ENCODE data around the gene ELF4.
"Not testable (repeated sequence)": the region's sequence is repeated elsewhere in the genome, so short reads cannot be mapped to it uniquely, and the experiment has no call there.

The ELF4 gene

DNA sequence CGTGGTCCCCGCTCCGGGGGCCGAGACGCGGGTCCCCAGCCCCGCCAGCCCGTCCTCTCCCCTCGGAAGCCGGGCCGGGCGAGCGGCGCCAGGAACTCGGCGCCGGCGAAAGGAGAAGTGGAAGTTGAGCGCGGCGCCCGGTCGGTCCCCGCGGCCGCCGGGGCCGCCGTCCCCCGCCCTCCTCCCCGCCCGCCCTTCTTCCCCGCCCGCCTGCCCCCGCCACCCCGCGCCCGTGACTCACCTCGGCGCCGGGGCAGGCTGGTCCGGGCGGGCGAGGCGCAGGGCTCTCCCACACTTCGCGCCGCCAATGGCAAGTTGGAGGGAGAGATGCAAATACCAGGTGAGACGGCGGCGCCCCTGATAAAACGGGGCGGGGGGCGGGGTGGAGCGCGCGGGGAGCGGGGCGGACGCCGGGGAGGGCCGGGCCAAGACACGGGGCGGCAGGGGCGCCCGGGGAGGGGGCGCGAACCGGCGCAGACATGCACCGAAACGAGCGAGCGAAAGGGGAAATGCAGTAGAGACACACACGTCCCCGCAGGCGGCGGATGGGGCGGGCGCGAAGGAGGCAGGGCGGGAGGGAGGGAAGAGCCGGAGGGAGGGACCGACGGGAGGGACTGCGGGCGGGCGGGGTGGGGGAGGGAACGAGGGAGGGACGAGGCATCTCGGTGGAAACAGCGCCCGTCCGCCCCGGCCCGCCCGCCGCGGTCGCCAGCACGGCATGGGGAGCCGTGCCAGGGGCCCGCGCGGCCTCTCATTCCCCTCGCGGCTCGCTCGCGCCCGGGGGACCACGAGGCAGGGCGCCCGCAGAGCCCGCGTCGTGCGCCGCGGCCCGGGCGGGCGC, at the start of gene ELF4:
Gene ELF4, minus strand, starts transcription at position 119 of the 841 bp plus-strand sequence. CDS start 29,167 bp downstream, outside the sequence.
- peak; percentile 63 to 64 for DNase-seq

DNA sequence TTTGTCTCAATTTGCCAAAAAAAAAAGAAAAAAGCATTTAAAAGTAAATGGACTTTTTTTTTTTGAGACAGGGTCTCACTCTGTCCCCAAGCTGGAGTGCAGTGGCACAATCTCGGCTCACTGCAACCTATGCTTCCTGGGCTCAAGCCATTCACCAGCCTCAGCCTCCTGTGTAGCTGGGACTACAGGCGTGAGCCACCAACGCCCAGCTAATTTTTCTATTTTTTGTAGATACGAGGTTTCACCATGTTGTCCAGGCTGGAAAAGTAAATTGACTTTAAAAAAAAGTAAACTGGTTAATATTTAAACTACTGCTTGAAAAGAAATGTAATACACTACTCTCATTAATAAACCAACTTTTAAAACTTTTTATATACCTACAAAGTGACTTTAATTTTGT, 49.5 kb upstream of the ELF4 start:
- no peak for DNase-seq

DNA sequence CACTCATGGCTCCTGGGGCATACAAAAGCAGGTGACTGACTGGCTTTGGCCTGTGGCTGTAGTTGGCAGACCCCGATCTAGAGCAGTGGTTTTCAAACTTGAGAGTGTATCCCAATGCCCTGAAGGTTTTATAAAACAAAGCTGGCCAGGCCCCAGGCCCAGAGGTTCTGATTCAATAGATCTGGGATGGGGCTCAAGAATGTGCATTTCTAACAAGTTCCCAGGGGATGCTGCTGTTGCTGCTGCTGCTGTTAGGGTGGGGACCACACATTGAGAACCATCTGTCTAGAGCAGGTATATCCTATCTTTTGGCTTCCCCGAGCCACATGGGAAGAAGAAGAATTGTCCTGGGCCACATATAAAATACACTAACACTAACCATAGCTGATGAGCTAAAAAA, 48.0 kb upstream of the ELF4 start:
- no peak for DNase-seq

DNA sequence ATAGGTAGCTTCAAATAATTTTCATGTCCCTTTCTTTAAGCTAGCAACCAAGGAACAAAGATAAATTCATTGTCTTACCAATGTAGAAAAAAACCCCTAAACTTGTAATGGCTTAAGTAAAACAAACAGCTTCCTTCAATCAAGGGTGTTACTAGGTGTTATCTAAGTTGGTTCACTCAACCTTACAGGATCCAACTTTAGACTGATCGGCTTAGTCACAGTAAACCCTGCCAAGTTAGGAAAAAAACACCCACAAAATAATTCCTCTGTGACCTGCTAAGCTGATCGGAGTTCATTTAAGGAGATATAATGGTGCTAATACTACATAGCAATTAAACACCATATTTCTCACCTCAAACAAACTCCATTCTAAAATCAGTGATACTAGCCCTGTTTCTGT, 45.3 kb upstream of the ELF4 start:
- no peak for DNase-seq

DNA sequence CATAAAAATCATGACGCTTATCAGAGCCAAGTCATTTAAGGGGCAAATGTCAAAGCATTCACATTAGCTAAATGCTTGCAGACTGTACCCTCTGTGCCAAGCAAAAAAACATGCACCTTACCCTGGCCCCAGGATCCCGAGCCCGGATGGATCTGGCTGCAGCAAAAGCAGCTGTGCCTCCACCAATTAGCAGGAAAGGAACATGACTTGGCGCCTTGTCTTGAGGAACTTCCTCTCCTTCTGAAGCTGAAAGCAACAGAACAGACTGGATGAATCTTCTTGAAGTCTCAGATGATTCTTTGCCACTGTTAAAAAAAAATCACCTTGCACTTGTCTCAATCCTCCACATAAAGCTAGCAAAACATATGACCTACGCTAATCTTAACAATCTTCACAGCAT, 37.3 kb upstream of the ELF4 start:
- DNase-seq: no peak

DNA sequence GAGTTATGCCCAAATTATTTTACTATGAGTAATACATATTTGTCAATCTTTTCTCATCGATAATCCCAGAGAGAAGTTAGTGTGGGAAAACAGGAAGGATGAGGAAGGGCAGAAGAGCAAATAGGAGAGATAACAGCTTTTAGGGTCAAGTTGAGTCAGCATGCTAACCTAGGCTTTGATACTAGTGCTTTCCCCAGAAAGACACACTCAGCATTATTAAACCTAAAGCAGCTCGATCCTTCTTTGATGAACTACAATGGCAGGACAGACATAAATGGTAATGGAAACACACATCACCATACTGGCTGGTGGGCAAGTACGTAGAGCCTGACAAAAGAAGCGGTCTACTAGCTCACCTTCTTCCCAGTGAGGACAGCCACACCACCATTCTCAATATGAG, 34.8 kb upstream of the ELF4 start:
- no peak for DNase-seq

DNA sequence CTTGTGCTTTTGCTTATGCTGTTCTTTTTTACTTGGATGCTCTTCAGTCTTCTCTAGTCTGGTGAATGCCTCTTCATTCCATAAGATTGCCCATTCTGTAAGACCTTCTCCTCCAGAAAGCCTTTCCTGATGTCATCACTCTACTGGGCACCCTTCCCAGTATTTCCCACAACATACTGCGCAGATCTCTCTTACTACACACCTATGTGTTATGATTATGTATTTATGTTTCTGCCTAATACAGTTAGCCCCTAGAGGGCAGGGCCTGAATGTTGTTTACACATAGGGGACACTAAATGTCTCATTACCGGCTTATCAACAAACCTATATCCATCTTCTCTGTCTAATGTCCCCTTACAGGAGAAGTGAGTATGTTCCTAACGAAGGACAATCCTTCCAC, 34.2 kb upstream of the ELF4 start:
- no peak for DNase-seq

DNA sequence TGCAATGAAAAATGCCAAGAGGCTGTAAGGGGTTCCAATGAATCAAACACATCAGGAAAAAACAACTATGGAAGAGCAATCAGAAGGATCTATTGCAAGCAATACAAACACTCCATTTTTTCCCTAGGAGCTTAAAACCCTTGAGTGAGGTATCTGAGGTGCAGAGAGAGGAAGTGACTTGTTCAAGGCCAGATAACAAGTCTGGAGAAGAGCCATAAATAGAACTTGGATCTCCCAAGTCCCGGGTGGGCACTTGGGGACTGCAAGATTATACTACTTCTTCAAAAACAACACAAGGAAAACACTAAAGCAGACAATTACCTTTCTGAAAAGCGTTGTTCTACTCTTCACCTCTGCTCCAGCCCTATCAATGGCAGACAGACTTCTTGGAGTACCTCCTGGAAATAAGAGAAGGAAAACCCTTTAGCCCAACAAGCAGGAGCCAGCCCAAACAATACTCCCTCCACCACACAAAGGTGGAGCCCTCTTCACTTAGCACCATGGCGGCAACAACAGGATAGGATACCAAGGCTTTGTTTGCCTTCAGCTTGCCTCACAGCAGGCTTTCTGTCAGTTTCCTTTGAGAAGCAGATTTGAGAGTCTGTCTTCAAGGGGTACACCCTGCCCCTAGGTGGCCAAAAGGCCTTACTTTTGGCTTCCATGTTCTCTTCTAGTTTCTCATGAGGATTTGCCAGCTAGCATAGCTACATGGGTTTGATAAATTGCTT, 29.3 kb upstream of the ELF4 start:
- DNase-seq: no peak

DNA sequence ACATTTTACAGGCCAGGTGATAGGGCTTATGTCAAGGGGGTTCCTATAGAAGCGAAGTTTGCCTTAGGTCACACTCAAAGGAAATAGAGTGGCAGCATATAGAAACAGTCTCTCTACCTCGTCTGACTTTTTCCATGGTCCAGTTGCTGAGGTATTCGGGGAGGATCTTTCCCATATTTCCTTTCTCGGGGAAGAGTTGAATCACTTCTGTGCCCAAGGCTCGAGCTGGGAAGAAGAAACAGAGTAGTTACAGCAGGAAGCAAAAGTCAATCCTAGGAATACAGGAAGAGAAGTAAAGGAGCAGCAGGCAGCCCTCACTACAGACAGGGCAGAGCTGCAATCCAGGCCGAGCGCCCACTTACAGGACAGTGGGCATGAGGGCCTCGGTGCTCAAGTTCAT, 26.7 kb upstream of the ELF4 start:
- DNase-seq: no peak

DNA sequence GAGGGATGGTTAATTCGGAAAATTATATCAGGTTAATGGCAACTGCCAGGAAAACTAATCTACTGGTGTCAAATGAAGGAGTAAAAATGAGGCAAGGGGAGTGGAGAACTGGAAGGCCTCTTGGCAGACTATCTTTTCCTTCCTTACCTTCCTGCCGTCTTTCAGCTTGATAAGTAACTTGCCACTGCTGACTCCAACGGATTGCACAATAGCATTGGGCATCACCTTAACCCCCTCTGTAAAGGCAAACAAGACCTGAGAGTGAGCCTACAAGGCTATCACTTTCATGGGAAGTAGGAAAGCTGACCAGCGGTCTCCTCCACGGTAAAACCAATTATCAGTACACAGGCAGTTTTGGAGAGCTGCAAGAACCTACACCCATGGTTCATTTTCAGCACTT, 26.2 kb upstream of the ELF4 start:
- DNase-seq: no peak

DNA sequence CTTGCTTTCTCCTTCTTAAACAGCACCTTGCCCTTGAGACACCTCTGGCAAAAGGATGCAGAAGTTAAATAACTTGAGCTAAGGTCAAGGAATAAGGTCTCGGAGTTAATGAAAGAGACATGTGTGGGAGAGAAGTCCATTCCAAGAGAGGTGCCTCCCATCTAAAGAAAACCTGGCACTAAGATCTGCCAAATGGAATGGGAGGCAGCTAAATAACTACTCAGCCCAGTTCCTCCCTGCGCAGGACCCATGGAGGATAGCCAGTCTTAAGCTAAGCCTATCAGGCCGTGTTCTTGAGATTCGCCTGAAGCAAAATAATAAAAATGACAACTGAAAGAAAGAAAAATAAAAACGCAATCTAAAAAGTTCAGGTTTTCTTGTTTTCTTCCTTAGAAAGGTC, 20.7 kb upstream of the ELF4 start:
- no peak for DNase-seq

DNA sequence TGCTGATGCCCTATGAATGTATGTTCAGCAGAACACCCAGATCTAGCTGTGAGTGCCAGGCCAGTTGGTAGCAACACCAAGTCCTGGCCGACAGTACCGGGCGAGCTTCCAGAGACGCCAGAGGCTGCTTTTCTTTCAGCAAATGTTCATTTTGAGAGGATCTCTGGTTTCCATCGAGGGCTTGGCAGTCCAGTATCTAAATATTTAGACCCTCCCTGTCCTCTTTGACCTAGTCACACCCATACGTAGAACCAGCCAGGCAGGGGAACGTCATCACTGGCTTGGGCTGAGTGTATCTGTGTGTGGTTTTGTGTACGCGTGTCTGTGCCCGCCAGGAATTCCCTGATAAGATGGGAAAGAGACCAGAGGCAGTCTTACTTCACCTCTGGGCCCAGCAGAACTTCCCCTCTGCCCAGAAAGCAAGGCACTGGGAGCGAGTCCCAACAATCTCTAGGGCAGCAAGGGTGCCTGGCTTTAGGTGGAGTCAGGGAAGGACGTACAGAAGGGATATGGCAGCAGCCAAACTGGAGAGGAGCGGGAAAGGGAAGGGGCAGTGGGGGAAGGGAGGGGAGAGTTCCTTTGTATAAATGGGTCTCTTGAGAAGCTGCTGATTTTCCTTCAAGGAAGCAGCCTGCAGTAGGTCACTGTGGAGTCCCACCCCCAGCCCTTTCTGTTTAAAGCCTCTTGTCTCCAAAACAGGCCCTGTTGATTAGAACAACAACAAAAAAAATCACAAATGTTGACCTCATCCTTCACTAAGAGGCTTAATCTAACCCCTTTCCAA, 15.0 kb upstream of the ELF4 start:
- no peak for DNase-seq

DNA sequence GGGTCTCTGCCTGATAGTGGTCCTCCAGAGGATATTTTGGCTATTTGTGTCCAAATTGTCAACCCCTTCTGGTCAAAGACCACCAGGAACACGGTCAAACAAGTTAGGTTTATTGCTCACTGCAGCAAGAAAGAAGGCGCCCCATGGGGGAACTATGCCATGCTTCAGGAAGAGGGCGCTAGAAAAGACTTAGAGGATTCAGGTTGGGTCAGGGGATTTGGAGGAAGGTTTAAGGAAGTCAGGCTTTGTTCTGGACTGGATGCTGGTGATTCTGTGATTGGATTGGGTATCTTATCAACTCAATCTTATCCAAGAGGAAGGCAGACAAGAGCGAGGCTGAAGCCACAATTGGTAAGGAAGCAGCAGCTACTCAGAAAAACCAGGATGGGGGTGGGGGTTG, 14.3 kb upstream of the ELF4 start:
- no peak for DNase-seq

DNA sequence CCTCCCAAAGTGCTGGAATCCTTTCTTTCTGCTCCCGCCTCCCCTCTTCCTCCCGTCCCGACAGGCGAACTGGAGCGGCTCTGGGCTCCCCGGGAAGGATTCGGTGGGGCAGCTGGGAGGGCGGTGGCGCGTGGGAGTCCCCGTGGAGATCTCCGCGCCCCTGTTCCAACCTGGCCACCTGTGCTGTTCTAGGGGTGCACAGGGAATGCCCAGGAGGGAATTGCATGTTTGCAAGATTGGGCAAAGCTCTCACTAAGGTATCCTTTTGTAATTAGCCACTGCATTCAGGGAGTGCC, 11.2 kb upstream of the ELF4 start:
- DNase-seq: no peak

DNA sequence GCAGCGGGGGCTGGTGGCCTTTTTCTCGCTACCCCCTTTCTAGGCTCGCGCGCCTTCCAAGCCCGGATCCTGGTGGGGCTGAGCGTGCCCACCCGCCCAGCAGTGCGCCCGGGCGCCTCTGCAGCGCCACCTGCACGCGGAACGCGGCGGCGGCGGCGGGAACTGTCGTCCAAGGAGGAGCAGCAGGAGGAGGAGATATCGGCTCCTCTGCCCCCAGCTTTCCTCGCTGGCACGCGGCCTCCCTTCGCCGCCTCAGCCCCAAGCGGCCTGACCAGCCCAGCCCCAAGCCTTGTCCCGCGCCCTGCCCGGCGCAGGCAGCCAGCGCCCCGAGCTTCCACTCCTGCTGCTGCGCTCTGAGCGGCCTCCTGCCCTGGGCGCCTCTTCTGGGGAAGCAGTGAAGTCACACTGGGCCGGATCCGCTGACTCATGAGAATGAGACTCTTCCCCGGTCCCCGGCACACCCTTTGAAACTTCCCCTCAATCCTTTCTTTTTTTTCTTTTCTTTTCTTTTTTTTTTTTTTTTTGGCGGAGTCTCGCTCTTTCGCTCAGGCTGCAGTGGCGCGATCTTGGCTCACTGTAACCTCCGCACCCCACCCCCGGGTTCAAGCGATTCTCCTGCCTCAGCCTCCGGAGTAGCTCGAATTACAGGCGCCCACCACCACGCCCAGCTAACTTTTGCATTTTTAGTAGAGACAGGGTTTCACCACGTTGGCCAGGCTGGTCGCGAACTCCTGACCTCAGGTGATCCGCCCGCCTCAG, 10.6 kb upstream of the ELF4 start:
- peak; percentile 62 to 68 for DNase-seq

DNA sequence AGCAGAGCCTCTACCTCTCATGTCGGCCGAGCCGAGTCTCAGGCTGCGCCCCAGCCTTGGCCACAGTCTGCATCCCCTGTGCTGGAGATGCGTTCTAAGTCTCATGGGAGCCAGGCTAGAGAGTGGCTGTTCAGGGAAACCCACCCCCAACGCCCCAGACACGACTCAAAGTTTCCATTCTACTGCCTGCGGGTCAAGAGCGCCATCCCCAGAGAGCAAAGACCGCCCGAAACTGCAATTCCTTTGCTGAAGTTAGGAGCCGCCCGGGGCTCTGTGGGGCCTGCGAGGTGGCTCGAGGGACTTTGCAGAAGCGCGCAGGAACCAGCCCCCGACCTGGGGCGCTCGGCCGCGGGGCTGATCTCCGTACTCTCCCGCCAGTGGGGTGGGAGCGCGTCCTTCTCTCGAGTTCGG, 10.0 kb upstream of the ELF4 start:
- DNase-seq: no peak

DNA sequence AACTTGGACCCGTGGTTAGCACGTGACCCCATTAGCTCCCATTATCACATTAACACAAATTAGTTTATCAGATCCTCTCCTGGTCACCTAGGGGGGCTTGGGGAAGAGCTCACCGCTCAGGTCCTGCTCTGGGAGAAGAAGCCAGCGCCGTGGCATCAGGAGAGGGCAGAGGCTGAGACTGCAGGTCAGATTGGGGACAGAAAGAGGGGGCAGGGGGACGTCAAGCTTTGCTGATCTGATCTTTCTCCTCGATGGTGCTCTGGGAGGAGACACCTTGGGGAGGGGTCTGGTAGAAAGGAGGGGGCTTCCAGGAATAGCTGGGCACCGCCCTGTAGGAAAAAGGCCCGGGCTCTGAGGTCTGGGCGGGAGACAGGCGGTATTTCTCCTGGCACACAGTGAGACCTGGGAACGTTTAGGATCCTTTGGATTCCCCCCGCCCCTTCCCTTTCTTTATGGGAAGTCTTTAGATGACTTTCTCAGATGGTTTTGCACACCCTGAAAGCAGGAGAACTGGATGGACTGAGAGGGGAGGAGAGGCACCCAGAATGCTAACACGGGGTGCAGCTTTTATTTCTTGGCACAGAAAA, 9.1 kb upstream of the ELF4 start:
- DNase-seq: no peak

DNA sequence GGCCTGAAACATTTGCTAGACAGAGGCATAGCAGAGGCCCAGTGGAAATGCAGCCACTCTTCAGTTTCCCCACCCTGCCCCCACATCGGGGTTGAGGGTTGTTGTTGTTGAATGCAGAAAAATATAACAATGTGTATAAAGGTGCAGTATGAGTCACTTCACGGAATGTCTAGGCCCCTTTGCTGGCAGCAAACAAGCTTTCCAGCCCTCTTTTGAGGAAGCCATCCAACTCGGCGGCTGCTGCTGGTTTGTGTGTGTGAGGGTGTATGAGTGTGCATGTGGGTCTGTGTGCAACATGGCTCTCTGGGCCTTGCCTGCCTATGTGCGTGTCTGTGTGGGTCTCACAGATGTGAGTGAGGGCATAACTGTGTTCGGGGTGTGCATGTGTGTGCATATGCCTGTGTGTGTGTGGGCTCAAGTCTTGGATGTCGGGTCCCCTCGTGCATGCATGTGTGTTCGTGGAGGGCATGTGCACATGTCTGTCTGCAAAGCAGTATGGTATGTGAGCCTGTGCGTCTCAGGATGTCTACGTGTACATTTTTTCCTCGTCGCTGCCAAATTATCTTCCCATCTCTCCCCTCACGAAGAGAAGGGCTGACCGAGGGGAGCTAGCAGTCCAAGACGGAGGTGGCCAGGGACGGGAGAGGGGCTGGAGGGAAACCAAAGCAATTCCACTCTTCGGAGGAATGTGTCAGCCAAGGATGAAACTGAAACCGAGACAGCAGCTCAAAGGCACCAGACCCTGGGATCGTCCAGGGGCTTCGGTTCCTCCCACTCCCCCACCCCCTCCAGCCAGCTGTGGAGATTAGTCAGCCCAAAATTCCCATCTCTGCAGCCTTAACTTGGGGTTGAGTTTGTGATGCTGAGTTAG, 8.4 kb upstream of the ELF4 start:
- no peak for DNase-seq

DNA sequence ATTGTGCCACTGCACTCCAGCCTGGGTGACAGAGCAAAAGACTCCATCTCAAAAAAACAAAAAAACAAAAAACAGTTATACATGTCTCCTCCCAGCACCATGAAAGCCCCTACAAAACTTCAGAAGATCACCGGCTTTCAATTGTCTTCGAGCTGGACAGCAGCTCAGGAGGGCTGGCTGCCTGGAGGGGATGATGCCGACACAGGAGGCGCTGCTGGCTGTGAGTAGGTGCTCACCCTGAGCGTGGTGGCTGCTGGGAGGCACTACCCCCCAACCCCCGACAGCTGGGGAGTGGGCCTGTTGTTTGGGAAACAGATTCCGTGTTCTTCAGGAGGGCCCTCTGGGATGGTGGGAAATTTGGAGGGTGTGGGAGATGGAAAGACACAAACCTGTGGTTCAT, 6.9 kb upstream of the ELF4 start:
- DNase-seq: no peak

DNA sequence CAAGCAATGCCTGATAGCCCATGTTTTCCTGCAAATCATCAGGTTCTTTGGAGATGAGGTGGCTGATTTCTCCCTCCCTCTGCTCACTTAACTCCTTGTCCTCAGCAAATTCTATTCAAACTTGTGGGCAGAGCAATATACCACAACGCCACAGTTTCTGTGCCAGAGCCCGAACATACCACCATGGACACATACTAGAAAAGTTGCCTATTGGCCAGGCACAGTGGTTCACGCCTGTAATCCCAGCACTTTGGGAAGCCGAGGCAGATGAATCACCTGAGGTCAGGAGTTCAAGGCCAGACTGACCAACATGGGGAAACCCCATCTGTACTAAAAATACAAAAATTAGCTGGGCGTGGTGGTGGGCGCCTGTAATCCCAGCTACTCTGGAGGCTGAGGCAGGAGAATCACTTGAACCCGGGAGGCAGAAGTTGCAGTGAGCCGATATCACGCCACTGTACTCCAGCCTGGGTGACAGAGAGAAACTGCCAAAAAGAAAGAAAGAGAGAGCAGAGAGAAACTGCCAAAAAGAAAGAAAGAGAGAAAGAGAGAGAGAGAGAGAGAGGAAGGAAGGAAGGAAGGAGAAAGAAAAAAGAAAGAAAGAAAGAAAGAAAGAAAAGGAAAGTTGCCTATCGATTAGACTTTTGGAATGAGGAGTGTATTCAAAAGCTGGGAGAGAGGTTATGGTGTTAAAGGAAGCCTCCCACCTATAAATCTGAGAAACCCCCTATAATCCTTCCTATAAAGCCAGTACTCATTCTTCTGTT, 5.0 kb upstream of the ELF4 start:
- DNase-seq: not testable (repeated sequence)

DNA sequence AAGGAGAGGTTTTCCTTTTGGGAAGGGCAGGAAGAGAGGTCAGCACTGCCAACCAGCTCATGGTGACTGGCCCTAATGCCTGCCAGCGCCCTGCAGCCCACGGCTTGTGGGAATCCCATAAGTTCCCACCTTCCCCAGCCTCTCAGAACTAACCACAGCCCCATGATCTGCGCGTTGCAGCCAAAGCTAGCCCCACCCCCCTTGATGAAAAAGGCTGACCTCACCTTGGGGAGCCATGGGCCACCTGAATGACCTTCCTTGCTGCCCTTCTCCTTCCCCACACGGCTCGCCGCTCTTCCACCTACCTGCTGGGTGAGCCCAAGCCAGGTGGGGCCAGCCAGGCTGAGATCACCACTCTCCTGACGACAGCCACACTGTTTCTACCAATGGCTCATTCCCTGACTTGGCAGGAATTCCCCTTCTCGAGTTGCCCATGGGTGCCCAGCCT, 3.9 kb upstream of the ELF4 start:
- no peak for DNase-seq

All from CD4-positive, alpha-beta T cell treated with Interleukin-1 beta for 1 hour (primary cell).